Ishikawa (cell line): ENCODE measurements around the gene ILRUN.

Experiments used
- CEBPB ChIP-seq: IDR thresholded peaks from 2 replicates; pipeline ENCODE4 v1.6.1; 2012
- CREB1 ChIP-seq: IDR thresholded peaks from 2 replicates; pipeline ENCODE4 v1.6.1; 2012; ENCODE audit warnings: low read depth
- EGR1 ChIP-seq: IDR thresholded peaks from 2 replicates; pipeline ENCODE4 v1.6.1; 2012
- EP300 ChIP-seq: IDR thresholded peaks from 2 replicates; pipeline ENCODE4 v1.6.1; 2012; ENCODE audit warnings: borderline replicate concordance
- FOXM1 ChIP-seq: IDR thresholded peaks from 2 replicates; pipeline ENCODE4 v1.6.1; 2012; ENCODE audit warnings: low read depth, borderline replicate concordance
- MAX ChIP-seq: IDR thresholded peaks from 2 replicates; pipeline ENCODE4 v1.6.1; 2012
- NFIC ChIP-seq: IDR thresholded peaks from 2 replicates; pipeline ENCODE4 v1.6.1; 2012
- RAD21 ChIP-seq: IDR thresholded peaks from 2 replicates; pipeline ENCODE4 v1.6.1; 2012; ENCODE audit warnings: low read depth
- TAF1 ChIP-seq: IDR thresholded peaks from 2 replicates; pipeline ENCODE4 v1.6.1; 2012; ENCODE audit warnings: low read depth, mild to moderate bottlenecking
- TCF12 ChIP-seq: IDR thresholded peaks from 2 replicates; pipeline ENCODE4 v1.6.1; 2012; ENCODE audit warnings: low read depth
- TEAD4 ChIP-seq: IDR thresholded peaks from 2 replicates; pipeline ENCODE4 v1.6.1; 2012
- YY1 ChIP-seq: IDR thresholded peaks from 2 replicates; pipeline ENCODE4 v1.6.1; 2012; ENCODE audit warnings: low read depth
- ZBTB7A ChIP-seq: IDR thresholded peaks from 2 replicates; pipeline ENCODE4 v1.6.1; 2012; ENCODE audit warnings: low read depth
- TF ChIP-seq, protein P1 (sequence below): IDR thresholded peaks from 2 replicates; pipeline ENCODE4 v1.6.1; 2012
- TF ChIP-seq, protein P2 (sequence below): IDR thresholded peaks from 2 replicates; pipeline ENCODE4 v1.6.1; 2012; ENCODE audit warnings: low read depth, mild to moderate bottlenecking

The ILRUN gene

DNA sequence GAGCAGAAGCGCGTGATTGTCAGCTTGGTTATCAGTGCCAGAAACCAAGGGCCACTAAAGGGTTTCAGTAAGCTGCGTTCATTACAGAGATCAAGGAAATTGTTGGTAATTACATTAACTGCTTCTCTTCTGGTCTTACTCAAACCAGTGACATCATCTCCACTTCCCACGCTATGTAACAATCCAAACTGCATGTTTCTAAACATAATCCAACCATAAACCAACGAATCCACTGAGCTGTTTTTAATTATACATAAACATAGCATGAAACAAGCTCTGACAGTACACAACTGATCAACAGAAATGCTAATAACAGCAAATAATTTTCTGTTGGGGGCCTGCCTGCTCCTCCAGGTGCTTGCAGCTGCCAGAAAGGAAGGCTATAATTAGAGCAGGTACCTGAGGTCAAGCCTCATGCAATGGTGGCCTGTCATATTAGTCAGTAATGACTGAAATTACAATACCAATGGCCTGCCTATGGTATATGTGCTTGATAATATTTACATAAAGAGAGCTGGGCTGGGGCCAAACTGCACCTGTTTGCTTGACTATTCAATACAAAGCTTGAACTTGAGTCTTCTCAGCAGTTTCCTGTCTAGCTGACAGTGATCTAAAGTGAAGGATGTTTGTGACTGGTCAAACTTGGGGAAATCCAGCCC is 40.1 kb downstream of the ILRUN start:
- no peak for TF ChIP-seq EGR1
- TF ChIP-seq CREB1, result no peak
- TF ChIP-seq EP300, result no peak
- no peak for TF ChIP-seq FOXM1
- TF ChIP-seq TCF12, result no peak
- no peak for TF ChIP-seq CEBPB
- TF ChIP-seq, protein P1, sequence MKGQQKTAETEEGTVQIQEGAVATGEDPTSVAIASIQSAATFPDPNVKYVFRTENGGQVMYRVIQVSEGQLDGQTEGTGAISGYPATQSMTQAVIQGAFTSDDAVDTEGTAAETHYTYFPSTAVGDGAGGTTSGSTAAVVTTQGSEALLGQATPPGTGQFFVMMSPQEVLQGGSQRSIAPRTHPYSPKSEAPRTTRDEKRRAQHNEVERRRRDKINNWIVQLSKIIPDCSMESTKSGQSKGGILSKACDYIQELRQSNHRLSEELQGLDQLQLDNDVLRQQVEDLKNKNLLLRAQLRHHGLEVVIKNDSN, result no peak

DNA sequence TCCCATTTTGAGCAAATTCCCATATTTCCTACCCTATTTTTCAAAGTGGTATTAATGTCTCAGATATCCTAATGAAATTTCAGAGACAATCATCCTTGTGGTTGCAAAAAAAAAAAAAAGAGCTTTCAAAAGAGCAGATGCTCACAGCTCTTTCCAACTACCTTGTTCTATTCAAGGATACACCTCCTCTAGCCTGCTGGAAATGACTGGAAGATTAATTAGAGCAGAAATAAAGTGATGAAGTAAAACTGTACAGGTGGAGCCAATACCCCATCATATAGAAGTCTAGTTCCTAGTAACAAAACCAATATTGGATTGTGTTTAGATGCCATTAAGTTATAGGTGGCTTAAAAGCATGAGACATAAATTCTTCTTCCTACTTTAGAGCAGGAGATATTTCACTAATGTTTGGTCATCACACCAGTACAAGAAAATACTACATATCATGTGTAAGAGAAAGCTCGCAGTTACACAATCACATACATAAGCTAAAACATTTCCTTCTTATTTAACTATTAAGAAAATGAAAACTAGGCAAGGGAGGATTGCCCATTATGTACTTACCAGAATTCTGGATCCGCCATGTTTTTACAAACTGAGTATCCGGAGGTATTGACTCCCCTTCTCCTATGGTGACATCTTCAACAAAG is 42.4 kb downstream of the ILRUN start:
- TF ChIP-seq MAX, result no peak
- TF ChIP-seq EGR1, result no peak
- no peak for TF ChIP-seq TEAD4
- TF ChIP-seq, protein P2, sequence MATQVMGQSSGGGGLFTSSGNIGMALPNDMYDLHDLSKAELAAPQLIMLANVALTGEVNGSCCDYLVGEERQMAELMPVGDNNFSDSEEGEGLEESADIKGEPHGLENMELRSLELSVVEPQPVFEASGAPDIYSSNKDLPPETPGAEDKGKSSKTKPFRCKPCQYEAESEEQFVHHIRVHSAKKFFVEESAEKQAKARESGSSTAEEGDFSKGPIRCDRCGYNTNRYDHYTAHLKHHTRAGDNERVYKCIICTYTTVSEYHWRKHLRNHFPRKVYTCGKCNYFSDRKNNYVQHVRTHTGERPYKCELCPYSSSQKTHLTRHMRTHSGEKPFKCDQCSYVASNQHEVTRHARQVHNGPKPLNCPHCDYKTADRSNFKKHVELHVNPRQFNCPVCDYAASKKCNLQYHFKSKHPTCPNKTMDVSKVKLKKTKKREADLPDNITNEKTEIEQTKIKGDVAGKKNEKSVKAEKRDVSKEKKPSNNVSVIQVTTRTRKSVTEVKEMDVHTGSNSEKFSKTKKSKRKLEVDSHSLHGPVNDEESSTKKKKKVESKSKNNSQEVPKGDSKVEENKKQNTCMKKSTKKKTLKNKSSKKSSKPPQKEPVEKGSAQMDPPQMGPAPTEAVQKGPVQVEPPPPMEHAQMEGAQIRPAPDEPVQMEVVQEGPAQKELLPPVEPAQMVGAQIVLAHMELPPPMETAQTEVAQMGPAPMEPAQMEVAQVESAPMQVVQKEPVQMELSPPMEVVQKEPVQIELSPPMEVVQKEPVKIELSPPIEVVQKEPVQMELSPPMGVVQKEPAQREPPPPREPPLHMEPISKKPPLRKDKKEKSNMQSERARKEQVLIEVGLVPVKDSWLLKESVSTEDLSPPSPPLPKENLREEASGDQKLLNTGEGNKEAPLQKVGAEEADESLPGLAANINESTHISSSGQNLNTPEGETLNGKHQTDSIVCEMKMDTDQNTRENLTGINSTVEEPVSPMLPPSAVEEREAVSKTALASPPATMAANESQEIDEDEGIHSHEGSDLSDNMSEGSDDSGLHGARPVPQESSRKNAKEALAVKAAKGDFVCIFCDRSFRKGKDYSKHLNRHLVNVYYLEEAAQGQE, result no peak
- TF ChIP-seq RAD21, result no peak
- TF ChIP-seq TCF12, result no peak
- TF ChIP-seq FOXM1, result no peak
- TF ChIP-seq CREB1, result no peak
- TF ChIP-seq TAF1, result no peak
- TF ChIP-seq ZBTB7A, result no peak
- no peak for TF ChIP-seq NFIC
- no peak for TF ChIP-seq YY1

- no peak for TF ChIP-seq CREB1
- TF ChIP-seq NFIC, result no peak
- no peak for TF ChIP-seq FOXM1
- TF ChIP-seq TAF1, result no peak
- TF ChIP-seq YY1, result no peak
- TF ChIP-seq TEAD4, result no peak
- TF ChIP-seq, protein P1, result no peak
- no peak for TF ChIP-seq RAD21
- no peak for TF ChIP-seq CEBPB
- no peak for TF ChIP-seq EGR1
- TF ChIP-seq, protein P2, result no peak
- TF ChIP-seq TCF12, result no peak
- TF ChIP-seq EP300, result no peak
- no peak for TF ChIP-seq MAX
- no peak for TF ChIP-seq ZBTB7A
Measured at GRCh38 chr6:34652263-34652662, 44.3 kb downstream of the ILRUN start.

- no peak for TF ChIP-seq ZBTB7A
- no peak for TF ChIP-seq RAD21
- TF ChIP-seq CREB1, result no peak
- no peak for TF ChIP-seq MAX
- no peak for TF ChIP-seq FOXM1
- no peak for TF ChIP-seq EP300
- TF ChIP-seq, protein P1, result no peak
- no peak for TF ChIP-seq TEAD4
- TF ChIP-seq CEBPB, result no peak
- no peak for TF ChIP-seq EGR1
- TF ChIP-seq YY1, result no peak
- TF ChIP-seq, protein P2, result no peak
- no peak for TF ChIP-seq TAF1
- TF ChIP-seq NFIC, result no peak
Measured at GRCh38 chr6:34650823-34651222, 45.7 kb downstream of the ILRUN start.
